OCI-LY7 (cell line): ENCODE data around the gene BEST3. TPM values are rescaled to one million over a fixed set of nuclear protein-coding genes. Genes with fewer than 3 reads are reported as not detected.

Experiments
- BruUV-seq: library from RNA; stranded (reverse); fragments of 400-500 nt; replicated peaks from 2 replicates; lab custom pipeline; 2021; lab: Mats Ljungman, UMichigan
- CTCF ChIA-PET: fragments of 300-600 bp; sonication (Branson Sonifier 250); formaldehyde crosslinking; loops from one replicate; lab custom pipeline; 2022; ENCODE audit warnings: antibody characterized with exemption; ENCODE audit not compliant: unreplicated experiment; lab: Charles Lee
- POLR2A ChIA-PET: fragments of 300-600 bp; sonication (Branson Sonifier 250); formaldehyde crosslinking; loops from one replicate; lab custom pipeline; 2022; ENCODE audit warnings: antibody characterized with exemption; lab: Charles Lee
- DNase-seq: peaks from one replicate; pipeline ENCODE4 v3.0.0-alpha.2; 2015; ENCODE audit warnings: low spot score
- H2AFZ ChIP-seq: fragments of 200-600 bp; sonication (generic), shearing (Covaris generic); 2 replicates; pipeline ENCODE4 v1.6.1; 2014; ENCODE audit warnings: mild to moderate bottlenecking, antibody characterized with exemption, low read length, moderate library complexity
- H3K27ac ChIP-seq: fragments of 200-600 bp; sonication (generic); 2 replicates; pipeline ENCODE4 v1.5.1; 2014; ENCODE audit warnings: mixed run types, low read depth, mild to moderate bottlenecking, moderate library complexity, low read length, inconsistent platforms; ENCODE audit not compliant: poor library complexity, severe bottlenecking
- H3K36me3 ChIP-seq: fragments of 200-600 bp; sonication (generic); 2 replicates; pipeline ENCODE4 v1.6.1; 2014; ENCODE audit warnings: mild to moderate bottlenecking, antibody characterized with exemption, low read length, moderate library complexity, mixed read lengths; ENCODE audit not compliant: insufficient read depth
- H3K4me1 ChIP-seq: fragments of 200-600 bp; sonication (generic); 2 replicates; pipeline ENCODE4 v1.5.1; 2014; ENCODE audit warnings: mild to moderate bottlenecking, low read length; ENCODE audit not compliant: insufficient read depth, poor library complexity, severe bottlenecking
- H3K4me2 ChIP-seq: fragments of 200-600 bp; sonication (generic); 2 replicates; pipeline ENCODE4 v1.6.1; 2014; ENCODE audit warnings: mild to moderate bottlenecking, low read length
- H3K4me3 ChIP-seq: fragments of 200-600 bp; sonication (generic); 2 replicates; pipeline ENCODE4 v1.5.1; 2014; ENCODE audit warnings: mild to moderate bottlenecking, low read depth, low read length; ENCODE audit not compliant: poor library complexity, severe bottlenecking
- H3K79me2 ChIP-seq: fragments of 200-600 bp; sonication (generic); 2 replicates; pipeline ENCODE4 v1.6.1; 2016; ENCODE audit warnings: low read depth, mild to moderate bottlenecking, low read length, moderate library complexity, mixed read lengths; ENCODE audit not compliant: insufficient read depth
- H3K9me2 ChIP-seq: fragments of 200-600 bp; sonication (generic); 2 replicates; pipeline ENCODE4 v1.6.1; 2016; ENCODE audit warnings: mild to moderate bottlenecking, low read length, mixed read lengths; ENCODE audit not compliant: insufficient read depth
- H3K9me3 ChIP-seq: fragments of 200-600 bp; sonication (generic); 2 replicates; pipeline ENCODE4 v1.6.1; 2014; ENCODE audit warnings: mild to moderate bottlenecking, mixed run types, low read length, mixed read lengths
- H4K20me1 ChIP-seq: fragments of 200-600 bp; sonication (generic); 2 replicates; pipeline ENCODE4 v1.6.1; 2014; ENCODE audit warnings: mild to moderate bottlenecking, antibody characterized with exemption, low read length, moderate library complexity, mixed read lengths; ENCODE audit not compliant: insufficient read depth
- EZH2phosphoT487 ChIP-seq: fragments of 200-600 bp; sonication (generic); IDR thresholded peaks from 2 replicates; pipeline ENCODE4 v1.6.1; 2018; ENCODE audit warnings: low read depth, borderline replicate concordance, mild to moderate bottlenecking, mixed run types, antibody characterized with exemption, low read length, moderate library complexity, mixed read lengths
- intact Hi-C: fragments of 100-400 bp; cut with micrococcal nuclease; formaldehyde crosslinking; loops from one replicate; pipeline ENCODE4 v1.10.0; 2022; ENCODE audit not compliant: unreplicated experiment
- total RNA-seq, 2 experiments: library from RNA; depleted of rRNA in 1 of 2; stranded (reverse); fragments of >200 nt in 1 of 2; shearing (Covaris generic) in 1 of 2; gene quantifications; 2 replicates each; pipeline ENCODE4 v1.2.3, GENCODE V29; 2014 to 2022
- TF ChIP-seq, protein P1 (sequence below): fragments of 200-600 bp; sonication (generic); conservative IDR thresholded peaks from 2 replicates; pipeline ENCODE4 v1.5.1; 2014; ENCODE audit warnings: mild to moderate bottlenecking, antibody characterized with exemption, low read length, moderate library complexity, mixed read lengths

BEST3 gene
- total RNA-seq, 2 experiments from 2014 or later, result 60.1 to 123 TPM

- BruUV-seq, result no TSS peak
- ChIA-PET CTCF (no interaction called here), POLR2A (interaction anchor here (0.7 to 1.6 kb wide), 4 partner anchors 9 to 52 kb away, joined by 3 to 5 read pairs (median 3); no protein-coding TSS in a partner anchor)
- H3K36me3 ChIP-seq, result no peaks in the 10 kb centered on the region
- no peaks in the 10 kb centered on the region for H3K79me2 ChIP-seq
- H3K9me3 ChIP-seq, result no peaks in the 10 kb centered on the region
- no peak for DNase-seq
- no peaks in the 10 kb centered on the region for H4K20me1 ChIP-seq
- no peaks in the 10 kb centered on the region for H3K4me1 ChIP-seq
- no peak overlapping the region for H3K4me2 ChIP-seq
- H3K27ac ChIP-seq, result no peak overlapping the region
- TF ChIP-seq, protein P1, sequence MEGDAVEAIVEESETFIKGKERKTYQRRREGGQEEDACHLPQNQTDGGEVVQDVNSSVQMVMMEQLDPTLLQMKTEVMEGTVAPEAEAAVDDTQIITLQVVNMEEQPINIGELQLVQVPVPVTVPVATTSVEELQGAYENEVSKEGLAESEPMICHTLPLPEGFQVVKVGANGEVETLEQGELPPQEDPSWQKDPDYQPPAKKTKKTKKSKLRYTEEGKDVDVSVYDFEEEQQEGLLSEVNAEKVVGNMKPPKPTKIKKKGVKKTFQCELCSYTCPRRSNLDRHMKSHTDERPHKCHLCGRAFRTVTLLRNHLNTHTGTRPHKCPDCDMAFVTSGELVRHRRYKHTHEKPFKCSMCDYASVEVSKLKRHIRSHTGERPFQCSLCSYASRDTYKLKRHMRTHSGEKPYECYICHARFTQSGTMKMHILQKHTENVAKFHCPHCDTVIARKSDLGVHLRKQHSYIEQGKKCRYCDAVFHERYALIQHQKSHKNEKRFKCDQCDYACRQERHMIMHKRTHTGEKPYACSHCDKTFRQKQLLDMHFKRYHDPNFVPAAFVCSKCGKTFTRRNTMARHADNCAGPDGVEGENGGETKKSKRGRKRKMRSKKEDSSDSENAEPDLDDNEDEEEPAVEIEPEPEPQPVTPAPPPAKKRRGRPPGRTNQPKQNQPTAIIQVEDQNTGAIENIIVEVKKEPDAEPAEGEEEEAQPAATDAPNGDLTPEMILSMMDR, result no peak
- TF ChIP-seq EZH2phosphoT487, result no peak
- intact Hi-C loops, result no loop called here
- no peak overlapping the region for H2AFZ ChIP-seq
- no peaks in the 10 kb centered on the region for H3K9me2 ChIP-seq
- no peak overlapping the region for H3K4me3 ChIP-seq
These were observed 21.6 kb upstream of the BEST3 start for GRCh38 chr12:69720750-69721149.

DNA sequence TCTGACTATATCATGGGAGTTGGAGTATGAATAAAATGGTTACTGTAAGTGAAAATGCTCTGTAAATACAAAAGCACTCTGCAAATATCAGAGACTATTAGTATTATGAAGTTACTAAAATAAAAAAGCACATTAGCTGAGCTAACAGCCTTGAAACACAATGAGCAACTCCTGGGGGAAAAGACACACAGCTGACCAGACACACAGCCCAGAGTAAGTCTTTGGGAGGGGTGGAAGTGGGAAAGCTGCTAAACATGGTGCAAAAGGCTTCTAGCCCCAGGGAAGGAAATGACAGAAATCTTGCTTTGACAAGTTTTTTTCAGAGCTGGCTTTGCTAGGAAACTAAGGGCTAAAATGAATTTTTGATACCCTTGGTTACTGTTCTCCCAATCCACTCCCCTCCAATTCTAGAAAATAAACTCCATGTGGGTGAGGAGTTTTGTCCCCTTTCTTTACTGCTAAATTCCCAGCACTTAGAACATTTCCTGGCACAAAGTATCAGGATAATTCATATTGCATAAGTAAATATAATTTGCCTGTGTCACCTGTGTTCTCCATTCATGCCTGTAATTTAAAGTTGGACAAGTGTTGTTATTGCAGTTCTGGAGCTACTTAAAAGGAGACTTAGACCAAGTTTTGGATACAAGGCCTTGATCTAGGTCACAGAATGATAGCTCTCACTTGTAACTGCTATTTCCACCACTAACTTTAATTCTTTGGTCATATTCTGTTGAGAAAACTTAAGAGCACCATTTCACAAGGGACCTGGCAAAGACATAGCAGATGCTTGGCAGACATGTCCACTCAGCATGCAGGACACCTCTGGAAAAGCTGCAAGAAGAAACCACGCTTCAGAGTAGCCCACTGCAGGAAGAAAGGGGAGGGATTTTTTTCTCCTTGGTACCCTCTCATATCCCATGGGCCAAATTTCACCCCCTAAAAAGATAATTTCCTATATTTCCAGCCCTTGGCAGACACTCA lies 20.5 kb upstream of the BEST3 start:
- TF ChIP-seq, protein P1, result no peak
- ChIA-PET POLR2A (interaction anchor here (0.7 to 1.6 kb wide), 5 partner anchors 8 to 51 kb away, joined by 3 to 5 read pairs (median 3); no protein-coding TSS in a partner anchor), CTCF (no interaction called here)

More for the DNA sequence above, 20.5 kb upstream of the BEST3 start:
- no peak overlapping the region for H3K4me3 ChIP-seq
- no peak overlapping the region for H3K27ac ChIP-seq
- intact Hi-C loops, result no loop called here
- no peak overlapping the region for H3K4me2 ChIP-seq
- no peaks in the 10 kb centered on the region for H3K79me2 ChIP-seq
- no peak for DNase-seq
- no peaks in the 10 kb centered on the region for H3K36me3 ChIP-seq
- no peaks in the 10 kb centered on the region for H3K9me3 ChIP-seq
- no peaks in the 10 kb centered on the region for H3K9me2 ChIP-seq
- H4K20me1 ChIP-seq, result no peaks in the 10 kb centered on the region
- BruUV-seq, result no TSS peak
- H3K4me1 ChIP-seq, result no peaks in the 10 kb centered on the region
- H2AFZ ChIP-seq, result 0 out of 2 replicates have a peak overlapping the region, but pooled peaks have one; percentile 10
